Subcutaneous abdominal adipose tissue (tissue), 5 donors: ENCODE measurements around the gene TMPRSS4.

Experiments
- H3K27ac ChIP-seq: one replicate; pipeline ENCODE4 v1.7.0; 2013; ENCODE audit warnings: low read depth, mild to moderate bottlenecking, inconsistent platforms, low read length, moderate library complexity
- H3K27me3 ChIP-seq, 5 donors: one replicate each; pipeline ENCODE4 v1.7.0; 2013; ENCODE audit warnings: low read length in 5 of 5, inconsistent platforms in 1 of 5; ENCODE audit not compliant: control insufficient read depth in 5 of 5, insufficient read depth in 4 of 5
- H3K36me3 ChIP-seq, 5 donors: one replicate each; pipeline ENCODE4 v1.7.0; 2013; ENCODE audit warnings: low read length in 5 of 5; ENCODE audit not compliant: control insufficient read depth in 5 of 5, insufficient read depth in 5 of 5
- H3K4me1 ChIP-seq, 5 donors: one replicate each; pipeline ENCODE4 v1.7.0; 2013; ENCODE audit warnings: low read length in 5 of 5, mild to moderate bottlenecking in 3 of 5, moderate library complexity in 1 of 5; ENCODE audit not compliant: control insufficient read depth in 5 of 5, insufficient read depth in 5 of 5
- H3K4me3 ChIP-seq, 5 donors: one replicate each; pipeline ENCODE4 v1.7.0; 2013; ENCODE audit warnings: low read length in 5 of 5, low read depth in 1 of 5
- H3K9ac ChIP-seq, 5 donors: one replicate each; pipeline ENCODE4 v1.7.0; 2013; ENCODE audit warnings: low read length in 5 of 5, mild to moderate bottlenecking in 4 of 5, moderate library complexity in 3 of 5
- H3K9me3 ChIP-seq, 5 donors: one replicate each; pipeline ENCODE4 v1.7.0; 2013; ENCODE audit warnings: low read length in 5 of 5; ENCODE audit not compliant: control insufficient read depth in 5 of 5
- donor health status: healthy.
- donor health status: healthy.
- donor health status: healthy.
- donor health status: healthy.
- donor health status: healthy.

TMPRSS4 gene

GRCh38 chr11:118170882-118171268, 94.0 kb downstream of the TMPRSS4 start:
- no peaks in the 10 kb centered on the region for H3K36me3 ChIP-seq
- H3K4me3 ChIP-seq = no peak overlapping the region
- no peaks in the 10 kb centered on the region for H3K9me3 ChIP-seq
- no peak overlapping the region for H3K9ac ChIP-seq
- H3K27ac ChIP-seq = no peak overlapping the region
- H3K4me1 ChIP-seq = peaks cover 0 to 16% (median 7%) of the 10 kb centered on the region in 5 donors
- peaks cover 3 to 22% (median 16%) of the 10 kb centered on the region in 5 donors for H3K27me3 ChIP-seq
